GM18511 (cell line): Measurements from ENCODE around the gene JPH3.

ENCODE experiments used
- ATAC-seq: cut with Tn5 transposase; IDR thresholded peaks from one replicate; pipeline ENCODE4 v1.9.1; 2021; ENCODE audit warnings: mild to moderate bottlenecking, moderate library complexity; ENCODE audit not compliant: unreplicated experiment

JPH3 gene

DNA sequence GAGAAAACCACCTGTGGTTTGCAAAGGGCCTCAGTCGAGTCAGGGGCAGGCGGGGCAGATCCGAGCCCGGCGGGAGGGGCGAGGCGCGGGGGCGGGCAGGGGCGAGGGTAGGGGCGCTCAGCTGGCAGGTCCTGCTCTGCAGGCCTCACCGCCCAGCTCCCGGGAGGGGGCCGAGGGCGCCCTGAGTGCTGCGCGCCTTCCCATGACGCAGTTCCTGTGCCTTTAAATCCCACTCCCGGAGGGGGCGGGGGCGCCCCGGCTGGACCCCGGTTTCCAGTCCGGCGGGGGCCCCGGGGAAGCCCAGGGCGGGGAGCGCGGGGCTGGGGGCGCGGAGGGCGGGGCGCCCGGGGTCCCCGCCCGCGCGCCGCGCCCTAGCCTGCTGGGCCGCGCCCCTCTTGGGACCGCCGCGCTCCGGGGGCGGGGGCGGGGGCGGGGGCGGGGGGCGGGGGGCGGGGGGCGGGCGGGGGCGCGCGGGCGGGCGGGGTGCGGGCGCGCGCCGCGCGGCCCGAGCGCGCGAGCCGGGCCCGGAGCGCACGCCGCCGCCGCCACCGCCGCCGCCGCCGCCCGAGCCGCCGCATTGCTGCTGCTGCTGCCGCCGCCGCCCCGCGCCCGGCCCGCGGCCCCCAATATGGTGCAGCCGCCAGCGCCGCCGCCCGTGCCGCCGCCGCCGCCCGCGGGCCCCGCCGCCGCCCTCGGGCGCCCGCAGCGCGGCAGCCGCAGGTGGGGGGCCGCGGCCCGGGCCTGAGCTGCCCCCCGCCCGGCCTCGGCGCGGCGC is at the start of gene JPH3:
Gene JPH3, plus strand, starts transcription at position 508 of the 775 bp plus-strand sequence. CDS start 639 bp downstream, outside the sequence.
- no peak for ATAC-seq

DNA sequence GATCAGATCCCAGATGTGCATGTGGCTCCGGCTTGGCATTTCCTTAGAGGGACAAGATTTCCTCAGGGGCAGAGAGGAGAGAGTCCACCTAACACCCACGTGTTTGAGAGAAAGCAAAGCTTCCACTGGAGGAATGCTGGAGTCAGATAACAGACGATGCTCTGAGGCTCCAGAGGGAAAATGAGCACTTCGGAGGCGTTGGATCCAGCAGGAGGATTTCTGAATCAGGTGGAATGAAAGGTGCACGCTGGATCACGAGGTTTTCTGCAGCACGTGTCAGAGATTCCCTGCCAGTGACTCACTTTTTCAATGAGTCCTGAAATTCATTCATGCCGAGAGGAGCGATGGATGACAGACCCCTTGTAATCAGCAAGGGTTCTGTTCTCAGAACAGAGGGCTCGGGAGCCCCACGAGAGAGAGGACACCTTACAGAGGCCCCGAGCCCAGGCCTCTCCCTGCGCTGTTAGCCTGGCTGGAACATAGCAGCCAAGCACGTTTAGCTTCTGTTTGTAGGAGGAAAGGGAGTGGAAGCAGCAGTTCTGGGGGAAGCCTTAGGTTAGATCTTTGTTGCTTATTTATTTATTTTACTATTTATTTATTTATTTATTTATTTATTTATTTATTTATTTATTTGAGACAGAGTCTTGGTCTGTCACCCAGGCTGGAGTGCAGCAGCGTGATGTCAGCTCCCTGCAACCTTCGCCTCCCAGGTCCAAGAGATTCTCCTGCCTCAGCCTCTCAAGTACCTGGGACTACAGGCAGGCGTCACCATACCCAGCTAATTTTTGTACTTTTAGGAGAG is 49.3 kb upstream of the JPH3 start:
- ATAC-seq: no peak

DNA sequence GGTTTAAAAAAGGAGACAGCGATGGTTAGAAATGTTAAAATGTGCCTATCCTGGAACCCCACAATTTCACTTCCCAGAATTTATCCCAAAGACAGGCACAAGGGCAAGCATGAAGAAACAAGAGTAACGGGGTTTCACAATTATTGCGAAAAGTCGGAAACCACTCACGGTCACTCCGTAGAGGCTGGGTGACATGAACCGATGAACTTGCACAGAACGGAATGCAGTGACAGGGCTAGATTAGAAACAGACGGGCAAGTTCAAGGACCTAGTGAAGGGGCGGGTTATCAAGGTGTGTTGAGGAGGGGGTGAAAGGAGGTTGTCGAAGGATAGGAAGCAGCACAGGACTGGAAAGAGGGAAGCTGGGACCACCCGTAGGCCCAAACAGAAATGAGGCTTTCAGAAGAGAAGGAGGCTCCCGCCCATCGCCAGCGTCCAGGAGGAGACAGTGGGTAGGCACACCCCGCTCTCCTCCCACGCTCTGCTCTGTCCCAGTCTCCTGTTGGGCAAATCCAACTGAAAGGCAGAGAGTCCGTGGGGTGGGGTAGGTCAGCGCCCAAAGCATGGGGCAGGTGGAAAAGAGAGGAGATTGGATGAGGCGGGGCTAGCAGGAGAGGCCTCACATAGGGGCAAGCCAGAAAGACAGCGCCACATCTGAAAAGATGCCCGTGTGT is 47.4 kb upstream of the JPH3 start:
- ATAC-seq: no peak

- ATAC-seq: no peak
These were observed 46.7 kb upstream of the JPH3 start for GRCh38 chr16:87555647-87556046.

DNA sequence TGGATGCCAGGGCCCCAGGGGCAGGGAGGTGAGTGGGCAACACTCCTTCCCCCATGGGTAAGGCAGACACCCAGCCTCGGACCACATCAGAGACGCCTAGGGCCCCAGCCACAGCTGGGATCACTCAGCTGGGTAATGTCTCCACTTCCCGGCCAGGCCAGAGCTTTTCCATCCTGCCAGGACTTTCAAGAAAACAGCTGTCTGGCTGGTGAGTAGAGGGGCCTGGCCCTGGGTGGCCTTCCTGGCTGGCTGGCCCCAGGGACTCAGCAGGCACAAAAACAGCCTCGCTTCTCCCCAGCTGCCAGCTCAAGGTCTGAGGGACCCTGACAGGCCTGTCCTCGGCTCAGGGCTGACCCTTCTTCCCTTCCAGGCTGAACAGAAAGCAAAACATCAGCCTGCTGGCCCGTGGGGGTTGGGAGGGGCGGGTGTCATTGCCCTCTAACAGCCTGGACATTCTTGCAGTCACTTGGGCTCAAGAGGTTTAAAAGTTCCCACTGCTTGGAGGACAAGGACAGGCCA is 45.3 kb upstream of the JPH3 start:
- no peak for ATAC-seq

DNA sequence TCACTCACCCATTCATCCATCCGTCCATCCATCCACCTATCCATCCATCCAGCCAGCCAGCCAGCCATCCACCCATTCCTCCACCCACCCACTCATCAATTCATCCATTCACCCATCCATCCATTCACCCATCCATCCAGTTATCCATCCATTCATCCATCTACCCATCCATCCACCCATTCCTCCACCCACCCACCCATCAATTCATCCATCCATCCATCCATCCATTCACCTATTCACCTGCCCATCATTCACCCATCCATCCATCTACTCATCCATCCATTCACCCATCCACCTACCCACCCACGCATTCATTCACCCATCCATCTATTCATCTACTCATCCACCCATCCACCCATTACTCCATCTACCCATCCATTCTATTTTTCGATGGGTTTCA is 43.6 kb upstream of the JPH3 start:
- ATAC-seq: no peak

- ATAC-seq: no peak
These were observed 42.4 kb upstream of the JPH3 start for GRCh38 chr16:87559945-87560344.

DNA sequence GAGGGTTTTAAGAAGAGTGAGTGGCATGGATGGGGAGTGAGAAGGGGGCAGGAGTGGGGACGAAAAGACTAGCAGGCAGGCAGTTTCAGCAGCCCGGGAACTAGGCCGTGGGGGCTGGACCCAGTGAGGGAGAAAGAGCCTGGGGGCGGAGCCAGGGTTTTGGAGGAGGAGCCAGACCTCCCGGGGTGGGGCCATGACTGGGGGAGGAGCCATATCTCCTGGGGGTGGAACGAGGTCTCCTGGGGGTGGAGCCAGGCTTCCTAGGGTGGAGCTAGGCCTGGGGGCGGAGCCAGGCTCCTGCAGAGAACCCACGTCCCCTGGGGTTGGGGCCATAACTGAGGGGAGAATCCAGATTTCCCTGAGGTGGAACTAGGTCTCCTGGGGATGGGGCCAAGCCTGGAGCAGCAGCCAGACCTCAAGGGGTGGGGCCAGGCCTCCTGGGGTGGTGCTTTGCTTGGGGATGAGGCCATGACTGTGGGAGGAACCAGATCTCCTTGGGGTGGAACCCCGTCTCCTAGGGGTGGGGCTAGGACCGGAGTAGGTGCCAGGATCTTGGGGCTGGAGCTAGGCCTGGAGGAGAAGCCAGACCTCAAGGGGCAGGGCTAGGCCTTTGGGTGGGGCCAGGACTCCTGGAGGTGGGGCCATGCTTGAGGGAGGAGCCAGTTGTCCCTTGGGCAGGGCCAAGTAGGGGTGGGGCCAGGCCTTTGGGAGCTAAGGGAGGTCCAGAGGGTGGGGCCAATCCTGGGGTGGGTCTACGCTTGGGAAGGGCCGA is 41.7 kb upstream of the JPH3 start:
- no peak for ATAC-seq

- no peak for ATAC-seq
These were observed 40.9 kb upstream of the JPH3 start for GRCh38 chr16:87561200-87562105.

DNA sequence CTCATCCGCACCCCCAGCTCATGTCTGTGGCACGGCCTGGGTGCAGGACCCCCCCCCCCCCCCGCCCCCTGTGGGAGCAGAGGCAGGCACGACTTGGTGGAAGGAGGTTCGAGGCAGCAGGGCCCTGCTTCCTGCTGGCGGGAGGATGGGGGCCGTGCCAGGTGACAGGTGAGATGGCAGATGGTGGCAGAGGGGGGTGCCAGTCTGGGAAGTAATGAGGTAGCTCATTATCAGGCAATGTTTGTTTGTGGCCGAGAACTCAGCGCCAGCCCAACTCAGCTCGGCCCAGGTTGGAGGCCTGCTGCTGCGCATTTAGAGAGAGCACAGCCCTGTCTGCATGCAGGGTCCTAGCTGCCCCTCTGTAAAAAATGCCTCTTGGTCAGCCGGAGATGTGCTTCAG is 40.1 kb upstream of the JPH3 start:
- no peak for ATAC-seq

GRCh38 chr16:87563022-87563421 is 39.3 kb upstream of the JPH3 start:
- no peak for ATAC-seq

- no peak for ATAC-seq
These were observed 38.4 kb upstream of the JPH3 start for GRCh38 chr16:87563714-87564523.

DNA sequence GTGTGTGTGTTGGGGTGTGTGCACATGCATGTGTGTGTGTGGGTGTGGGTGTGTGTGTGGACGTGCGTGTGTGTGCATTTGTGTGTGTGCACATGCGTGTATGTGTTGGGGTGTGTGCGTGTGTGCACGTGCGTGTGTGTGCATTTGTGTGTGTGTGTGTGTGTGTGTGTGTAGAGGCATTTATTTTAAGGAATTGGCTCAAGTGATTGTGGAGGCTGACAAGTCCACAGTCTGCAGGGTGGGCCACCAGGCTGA is 37.9 kb upstream of the JPH3 start:
- no peak for ATAC-seq

DNA sequence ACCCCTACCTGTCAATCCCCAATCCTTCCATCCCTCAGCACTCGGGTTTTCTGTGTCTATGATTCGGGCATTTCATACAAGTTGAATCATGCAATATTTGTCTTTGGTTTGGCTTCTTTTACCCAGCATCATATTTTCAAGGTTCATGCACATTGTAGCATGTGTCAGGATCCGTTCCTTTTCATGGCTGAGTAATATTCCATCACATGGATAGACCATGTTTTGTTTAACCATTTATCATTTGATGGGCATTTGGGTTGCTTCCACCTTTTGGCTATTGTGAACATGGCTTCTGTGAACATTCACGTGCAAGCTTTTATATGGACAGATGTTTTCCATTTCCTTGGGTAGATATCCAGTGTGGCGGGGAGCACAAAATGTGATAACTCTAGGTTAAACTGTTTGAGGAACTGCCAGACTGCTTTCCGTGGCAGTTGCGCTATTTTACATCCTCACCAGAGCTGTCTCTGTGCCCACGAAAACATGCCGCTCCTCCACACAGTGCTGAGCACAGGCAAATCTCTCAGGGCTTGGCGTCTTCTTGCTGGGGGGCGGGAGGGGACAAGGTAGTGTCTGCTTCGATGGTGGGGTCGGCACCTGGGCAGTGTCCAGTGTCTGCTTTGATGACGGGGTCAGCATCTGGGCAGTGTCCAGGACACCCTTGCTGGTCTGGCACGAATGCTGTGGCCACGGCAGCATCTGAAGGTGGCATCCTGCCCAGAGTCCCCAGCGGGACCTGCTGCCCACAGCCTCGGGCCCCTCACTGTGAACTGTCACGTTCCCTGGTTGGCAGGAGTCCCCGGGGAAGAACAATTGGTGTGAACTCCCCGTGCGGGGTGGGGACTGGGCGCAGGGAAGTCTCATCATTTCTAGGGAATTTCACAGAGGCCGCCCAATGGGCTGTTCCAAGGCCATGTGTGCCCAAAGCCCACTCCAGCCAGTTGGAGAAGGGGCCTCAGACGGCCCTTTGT is 32.4 kb upstream of the JPH3 start:
- ATAC-seq: no peak

DNA sequence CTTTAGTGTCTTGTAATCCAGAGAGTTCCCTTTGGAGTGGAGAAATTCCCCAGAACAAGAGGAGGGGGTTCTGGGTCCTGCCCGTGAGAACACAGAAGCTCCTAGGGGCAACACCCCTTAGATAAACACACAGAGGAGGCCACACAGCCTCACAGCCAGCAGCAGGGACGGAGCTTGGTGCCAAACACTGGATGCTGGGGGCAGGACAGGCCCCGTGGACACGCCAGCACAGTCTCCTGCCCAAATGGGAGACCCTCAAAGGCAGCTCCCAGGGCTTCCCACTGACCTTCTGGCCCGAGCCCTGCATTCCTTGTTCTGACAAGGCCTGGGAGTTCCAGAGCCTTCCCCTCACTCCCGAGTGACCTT is 31.8 kb upstream of the JPH3 start:
- ATAC-seq: no peak

DNA sequence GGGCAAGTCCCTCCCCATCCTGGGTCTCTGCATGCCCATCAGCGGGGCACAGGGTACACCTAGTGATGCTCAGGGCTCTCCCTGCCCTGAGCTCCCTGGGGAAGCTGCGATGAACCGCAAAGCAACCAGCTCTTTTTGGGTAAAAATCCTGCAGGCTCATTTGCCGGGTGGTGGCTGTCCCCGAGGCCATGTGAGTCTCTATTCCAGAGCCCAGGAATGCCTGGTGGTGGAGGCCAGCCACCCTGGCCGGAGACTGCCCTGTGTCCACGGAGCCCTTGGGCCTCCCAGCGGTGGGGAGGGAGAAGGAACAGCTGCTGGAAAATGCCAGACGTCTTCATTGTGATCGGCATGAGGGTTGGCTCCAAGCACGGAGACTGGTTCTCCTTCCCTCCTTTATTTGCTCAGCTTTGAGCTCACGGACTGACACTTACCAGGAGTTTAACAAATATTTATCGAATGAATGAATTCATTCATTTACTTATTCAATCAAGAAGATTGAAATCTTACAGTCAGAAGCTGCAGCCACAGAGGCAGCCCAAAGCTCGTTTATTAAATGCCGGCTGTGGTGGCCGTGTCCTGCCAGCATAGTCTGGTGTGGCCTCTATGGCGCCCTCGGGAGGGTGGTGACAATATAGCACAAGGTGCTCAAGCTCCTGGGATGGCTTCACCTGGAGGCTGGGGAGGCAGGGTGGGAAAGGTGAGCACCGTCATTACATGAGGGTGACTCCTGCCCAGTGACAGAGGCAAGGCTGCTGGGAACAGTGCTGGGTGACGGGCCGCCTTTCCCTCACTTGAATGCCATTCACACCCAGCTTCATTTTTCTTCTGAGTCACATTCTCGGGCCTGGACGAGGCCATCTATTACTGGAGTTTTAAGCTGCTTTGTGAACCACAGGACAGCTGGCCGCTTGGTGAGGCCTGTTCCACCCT is 31.1 kb upstream of the JPH3 start:
- no peak for ATAC-seq

- no peak for ATAC-seq
These were observed 30.5 kb upstream of the JPH3 start for GRCh38 chr16:87571868-87572244.
